Measurements from ENCODE around the gene RAB3IP. TPM values are rescaled to one million over a fixed set of nuclear protein-coding genes. Genes with fewer than 3 reads are reported as not detected.
"Not testable (repeated sequence)": the region's sequence is repeated elsewhere in the genome, so short reads cannot be mapped to it uniquely, and the experiment has no call there.

RAB3IP gene
- total and polyA plus RNA-seq, 8 donors, result 29.5 to 54.3 (median 35.7) TPM

GRCh38 chr12:69755302-69755701, 16.6 kb downstream of the RAB3IP start:
- Histone ChIP-seq H3K27ac (no peak overlapping the region), H3K27me3 (no peaks in the 10 kb centered on the region), H3K9me3 (peaks cover 0 to 13% of the 10 kb centered on the region in 2 donors), H3K4me3 (no peak overlapping the region), H3K36me3 (peaks cover 0 to 39% of the 10 kb centered on the region in 2 donors), H3K4me1 (no peaks in the 10 kb centered on the region)
- TF ChIP-seq CTCF (IDR thresholded peaks at IDR 0.05), result no peak
- ATAC-seq (no peak), DNase-seq (no peak)
- intact Hi-C loops (cut with DNase I), result no loop called here

- ATAC-seq, result no peak
- Histone ChIP-seq H3K36me3 (peaks cover 0 to 43% of the 10 kb centered on the region in 2 donors), H3K9me3 (peaks cover 0 to 13% of the 10 kb centered on the region in 2 donors), H3K27ac (no peak overlapping the region), H3K27me3 (no peaks in the 10 kb centered on the region), H3K4me3 (no peak overlapping the region), H3K4me1 (no peaks in the 10 kb centered on the region)
- no peak for DNase-seq
- TF ChIP-seq CTCF (IDR thresholded peaks at IDR 0.05), result no peak
- intact Hi-C loops (cut with DNase I), result no loop called here
Measured at GRCh38 chr12:69756088-69756755, 17.6 kb downstream of the RAB3IP start.

- Histone ChIP-seq H3K27me3 (no peaks in the 10 kb centered on the region), H3K4me3 (no peak overlapping the region), H3K9me3 (peaks cover 0 to 21% of the 10 kb centered on the region in 2 donors), H3K27ac (no peak overlapping the region), H3K36me3 (peaks cover 0 to 50% of the 10 kb centered on the region in 2 donors), H3K4me1 (no peaks in the 10 kb centered on the region)
- intact Hi-C loops (cut with DNase I), result no loop called here
- TF ChIP-seq CTCF (IDR thresholded peaks at IDR 0.05), result no peak
- ATAC-seq, result no peak
- DNase-seq, result no peak
Measured at GRCh38 chr12:69758105-69758504, 19.4 kb downstream of the RAB3IP start.

GRCh38 chr12:69759581-69759980, 20.9 kb downstream of the RAB3IP start:
- intact Hi-C loops (cut with DNase I); H3K4me1 ChIP-seq; H3K4me3 ChIP-seq; H3K27me3 ChIP-seq; ATAC-seq; DNase-seq; H3K27ac ChIP-seq: not testable (repeated sequence)
- Histone ChIP-seq H3K36me3 (peaks cover 0 to 57% of the 10 kb centered on the region in 2 donors), H3K9me3 (peaks cover 0 to 30% of the 10 kb centered on the region in 2 donors)

- H3K4me1 ChIP-seq, result no peaks in the 10 kb centered on the region
Measured at GRCh38 chr12:69765515-69765914, 26.9 kb downstream of the RAB3IP start.

More at GRCh38 chr12:69765515-69765914, 26.9 kb downstream of the RAB3IP start:
- Histone ChIP-seq H3K9me3 (peaks cover 0 to 60% of the 10 kb centered on the region in 2 donors), H3K27me3 (no peaks in the 10 kb centered on the region), H3K36me3 (peaks cover 0 to 55% of the 10 kb centered on the region in 2 donors), H3K27ac (no peak overlapping the region), H3K4me3 (no peak overlapping the region)
- TF ChIP-seq CTCF (IDR thresholded peaks at IDR 0.05), result no peak
- DNase-seq, result no peak
- no peak for ATAC-seq
- intact Hi-C loops (cut with DNase I), result no loop called here

Measured in left lung (tissue), 10 donors.